WTC11 (cell line): ENCODE results near the gene CABLES1.

Experiments used
- CREB1 ChIP-seq: sonication (generic); formaldehyde crosslinking; IDR thresholded peaks from 2 replicates; pipeline ENCODE4 v1.8.0; 2023; ENCODE audit warnings: mild to moderate bottlenecking, missing genetic modification reagents
- CTCF ChIP-seq: fragments of 200-600 bp; IDR thresholded peaks from 2 replicates; pipeline ENCODE4 v1.8.0; 2022; ENCODE audit warnings: antibody characterized with exemption
- JUN ChIP-seq: sonication (generic); formaldehyde crosslinking; IDR thresholded peaks from 2 replicates; pipeline ENCODE4 v1.8.0; 2023; ENCODE audit warnings: mild to moderate bottlenecking, missing genetic modification reagents
- MAX ChIP-seq: sonication (generic); formaldehyde crosslinking; IDR thresholded peaks from 2 replicates; pipeline ENCODE4 v1.8.0; 2022; ENCODE audit warnings: mild to moderate bottlenecking, missing genetic modification reagents
- PRRX2 ChIP-seq: fragments of 250-450 bp; sonication (Bioruptor Pico); IDR thresholded peaks from 2 replicates; pipeline ENCODE4 v1.8.0; 2021; ENCODE audit warnings: mild to moderate bottlenecking
- TP53 ChIP-seq: sonication (generic); formaldehyde crosslinking; IDR thresholded peaks from 2 replicates; pipeline ENCODE4 v1.8.1; 2023; ENCODE audit warnings: mild to moderate bottlenecking, missing genetic modification reagents
- ZNF121 ChIP-seq: sonication (generic); formaldehyde crosslinking; IDR thresholded peaks from 2 replicates; pipeline ENCODE4 v1.8.0; 2023; ENCODE audit warnings: missing genetic modification reagents
- TF ChIP-seq, protein P1 (sequence below): sonication (generic); formaldehyde crosslinking; IDR thresholded peaks from 2 replicates; pipeline ENCODE4 v1.8.1; 2023; ENCODE audit warnings: mild to moderate bottlenecking, missing genetic modification reagents, moderate library complexity
- TF ChIP-seq, protein P2 (sequence below): sonication (generic); formaldehyde crosslinking; IDR thresholded peaks from 2 replicates; pipeline ENCODE4 v1.8.1; 2022; ENCODE audit warnings: low read depth, mild to moderate bottlenecking, moderate library complexity, missing genetic modification reagents, borderline replicate concordance
- TF ChIP-seq, protein P3 (sequence below): sonication (generic); formaldehyde crosslinking; IDR thresholded peaks from 2 replicates; pipeline ENCODE4 v1.8.1; 2023; ENCODE audit warnings: mild to moderate bottlenecking, moderate library complexity, missing genetic modification reagents

GRCh38 chr18:23172591-23173380, 37.5 kb downstream of the CABLES1 start:
- no peak for TF ChIP-seq ZNF121 (CRISPR knock-in tag)
- TF ChIP-seq JUN (CRISPR knock-in tag), result no peak
- TF ChIP-seq CTCF, result no peak
- no peak for TF ChIP-seq MAX (CRISPR knock-in tag)
- no peak for TF ChIP-seq TP53 (CRISPR knock-in tag)
- TF ChIP-seq, protein P1, sequence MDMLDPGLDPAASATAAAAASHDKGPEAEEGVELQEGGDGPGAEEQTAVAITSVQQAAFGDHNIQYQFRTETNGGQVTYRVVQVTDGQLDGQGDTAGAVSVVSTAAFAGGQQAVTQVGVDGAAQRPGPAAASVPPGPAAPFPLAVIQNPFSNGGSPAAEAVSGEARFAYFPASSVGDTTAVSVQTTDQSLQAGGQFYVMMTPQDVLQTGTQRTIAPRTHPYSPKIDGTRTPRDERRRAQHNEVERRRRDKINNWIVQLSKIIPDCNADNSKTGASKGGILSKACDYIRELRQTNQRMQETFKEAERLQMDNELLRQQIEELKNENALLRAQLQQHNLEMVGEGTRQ (CRISPR knock-in tag), result no peak
- TF ChIP-seq CREB1 (CRISPR knock-in tag), result no peak
- TF ChIP-seq, protein P2, sequence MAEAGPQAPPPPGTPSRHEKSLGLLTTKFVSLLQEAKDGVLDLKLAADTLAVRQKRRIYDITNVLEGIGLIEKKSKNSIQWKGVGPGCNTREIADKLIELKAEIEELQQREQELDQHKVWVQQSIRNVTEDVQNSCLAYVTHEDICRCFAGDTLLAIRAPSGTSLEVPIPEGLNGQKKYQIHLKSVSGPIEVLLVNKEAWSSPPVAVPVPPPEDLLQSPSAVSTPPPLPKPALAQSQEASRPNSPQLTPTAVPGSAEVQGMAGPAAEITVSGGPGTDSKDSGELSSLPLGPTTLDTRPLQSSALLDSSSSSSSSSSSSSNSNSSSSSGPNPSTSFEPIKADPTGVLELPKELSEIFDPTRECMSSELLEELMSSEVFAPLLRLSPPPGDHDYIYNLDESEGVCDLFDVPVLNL (CRISPR knock-in tag), result no peak
- no peak for TF ChIP-seq PRRX2 (CRISPR knock-in tag)
- TF ChIP-seq, protein P3, sequence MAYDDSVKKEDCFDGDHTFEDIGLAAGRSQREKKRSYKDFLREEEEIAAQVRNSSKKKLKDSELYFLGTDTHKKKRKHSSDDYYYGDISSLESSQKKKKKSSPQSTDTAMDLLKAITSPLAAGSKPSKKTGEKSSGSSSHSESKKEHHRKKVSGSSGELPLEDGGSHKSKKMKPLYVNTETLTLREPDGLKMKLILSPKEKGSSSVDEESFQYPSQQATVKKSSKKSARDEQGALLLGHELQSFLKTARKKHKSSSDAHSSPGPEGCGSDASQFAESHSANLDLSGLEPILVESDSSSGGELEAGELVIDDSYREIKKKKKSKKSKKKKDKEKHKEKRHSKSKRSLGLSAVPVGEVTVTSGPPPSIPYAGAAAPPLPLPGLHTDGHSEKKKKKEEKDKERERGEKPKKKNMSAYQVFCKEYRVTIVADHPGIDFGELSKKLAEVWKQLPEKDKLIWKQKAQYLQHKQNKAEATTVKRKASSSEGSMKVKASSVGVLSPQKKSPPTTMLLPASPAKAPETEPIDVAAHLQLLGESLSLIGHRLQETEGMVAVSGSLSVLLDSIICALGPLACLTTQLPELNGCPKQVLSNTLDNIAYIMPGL (CRISPR knock-in tag), result no peak
